A673 (cell line): ENCODE data around the gene FGFR3. TPM values are rescaled to one million over a fixed set of nuclear protein-coding genes. Genes with fewer than 3 reads are reported as not detected.

Experiments used
- BruUV-seq: library from RNA; stranded (reverse); fragments of 400-500 nt; replicated peaks from 2 replicates; lab custom pipeline; 2021; lab: Mats Ljungman, UMichigan
- CTCF ChIA-PET: fragments of 300-600 bp; sonication (Branson Sonifier 250); formaldehyde crosslinking; loops from one replicate; lab custom pipeline; 2022; ENCODE audit warnings: antibody characterized with exemption; lab: Charles Lee
- POLR2A ChIA-PET: fragments of 300-600 bp; sonication (Branson Sonifier 250); formaldehyde crosslinking; loops from one replicate; lab custom pipeline; 2022; ENCODE audit warnings: antibody characterized with exemption; ENCODE audit not compliant: low non-redundant PET; lab: Charles Lee
- DNase-seq: peaks from one replicate; pipeline ENCODE4 v3.0.0-alpha.2; 2015; ENCODE audit warnings: low spot score
- H3K27ac ChIP-seq: fragments of 200-600 bp; sonication (generic); 2 replicates; pipeline ENCODE4 v1.5.1; 2016; ENCODE audit warnings: mixed run types, low read depth, mild to moderate bottlenecking, mixed read lengths, antibody characterized with exemption, low read length; ENCODE audit not compliant: poor library complexity, severe bottlenecking
- H3K27me3 ChIP-seq: fragments of 200-600 bp; sonication (generic); replicated peaks from 2 replicates; pipeline ENCODE4 v1.6.1; 2017; ENCODE audit warnings: mixed run types, low read depth, mild to moderate bottlenecking, mixed read lengths, antibody characterized with exemption, low read length; ENCODE audit not compliant: insufficient read depth, poor library complexity
- H3K36me3 ChIP-seq: fragments of 200-600 bp; sonication (generic); 2 replicates; pipeline ENCODE4 v1.6.1; 2016; ENCODE audit warnings: mixed run types, mild to moderate bottlenecking, mixed read lengths, antibody characterized with exemption, low read length; ENCODE audit not compliant: insufficient read depth, poor library complexity, severe bottlenecking
- H3K4me1 ChIP-seq: fragments of 200-600 bp; sonication (generic); 2 replicates; pipeline ENCODE4 v1.6.1; 2017; ENCODE audit warnings: mixed run types, mild to moderate bottlenecking, mixed read lengths, antibody characterized with exemption, low read length; ENCODE audit not compliant: insufficient read depth, poor library complexity, severe bottlenecking
- H3K4me3 ChIP-seq: fragments of 200-600 bp; sonication (generic); 2 replicates; pipeline ENCODE4 v1.5.1; 2016; ENCODE audit warnings: low read depth, mixed run types, mild to moderate bottlenecking, mixed read lengths, low read length; ENCODE audit not compliant: poor library complexity, severe bottlenecking
- H3K9me3 ChIP-seq: fragments of 200-600 bp; sonication (generic); 2 replicates; pipeline ENCODE4 v1.6.1; 2016; ENCODE audit warnings: mixed run types, low read depth, mild to moderate bottlenecking, mixed read lengths, antibody characterized with exemption, low read length; ENCODE audit not compliant: poor library complexity, severe bottlenecking
- CTCF ChIP-seq: fragments of 300-800, 200-600 bp; sonication (generic); conservative IDR thresholded peaks from 2 replicates; pipeline ENCODE4 v1.5.1; 2017; ENCODE audit warnings: low read depth, mild to moderate bottlenecking, antibody characterized with exemption, low read length, moderate library complexity, mixed read lengths
- EZH2 ChIP-seq: fragments of 200-600 bp; sonication (generic); IDR thresholded peaks from 2 replicates; pipeline ENCODE4 v1.6.1; 2017; ENCODE audit warnings: borderline replicate concordance, low read depth, mild to moderate bottlenecking, mixed read lengths, antibody characterized with exemption, low read length; ENCODE audit not compliant: poor library complexity, severe bottlenecking
- intact Hi-C: fragments of 100-400 bp; cut with micrococcal nuclease; formaldehyde crosslinking; loops from one replicate; pipeline ENCODE4 v1.10.0; 2022; ENCODE audit not compliant: unreplicated experiment
- total RNA-seq: library from RNA; stranded (reverse); gene quantifications from 2 replicates; pipeline ENCODE4 v1.2.3, GENCODE V29; 2021

FGFR3 gene
- total RNA-seq, 1 experiment from 2014 or later: 5.5 TPM

- Histone ChIP-seq H3K4me1 (no peaks in the 10 kb centered on the region), H3K4me3 (no peak overlapping the region), H3K9me3 (no peaks in the 10 kb centered on the region), H3K36me3 (peaks cover 26% of the 10 kb centered on the region), H3K27me3 (no peaks in the 10 kb centered on the region), H3K27ac (no peak overlapping the region)
- ChIA-PET POLR2A (no interaction called here), CTCF (interaction anchor here (1.2 kb wide), 1 partner anchor 62 kb away, joined by 8 read pairs; no protein-coding TSS in a partner anchor)
- intact Hi-C loops: loop anchor here (1.0 to 5.0 kb wide), 2 partner anchors 64 to 87 kb away; no protein-coding TSS in a partner anchor
- no TSS peak for BruUV-seq
- no peak for DNase-seq
- TF ChIP-seq EZH2: no peak
- no peak for TF ChIP-seq CTCF
Measured at GRCh38 chr4:1810765-1811164, 17.7 kb downstream of the FGFR3 start.

DNA sequence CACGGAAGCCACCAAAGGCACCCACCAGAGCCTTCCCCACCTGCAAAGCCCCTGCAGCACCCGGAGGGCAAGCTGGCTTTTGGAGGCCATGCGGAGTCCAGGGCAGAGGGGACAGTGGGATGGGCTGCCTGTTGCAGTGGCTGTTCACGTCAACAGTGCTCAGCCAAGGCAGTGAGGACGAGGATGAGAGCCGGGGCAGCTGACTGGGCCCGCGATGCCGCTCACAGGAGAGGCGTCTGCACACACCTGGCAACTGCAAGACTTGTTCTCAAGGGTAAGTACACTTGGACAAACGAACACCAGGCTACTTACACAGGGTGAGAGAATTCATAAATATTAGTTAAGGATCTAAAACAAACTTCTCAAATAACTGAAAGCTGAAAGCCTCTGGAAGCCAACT, 19.6 kb downstream of the FGFR3 start:
- TF ChIP-seq CTCF: no peak
- TF ChIP-seq EZH2: no peak
- Histone ChIP-seq H3K4me1 (no peaks in the 10 kb centered on the region), H3K4me3 (no peak overlapping the region), H3K27me3 (no peaks in the 10 kb centered on the region), H3K9me3 (no peaks in the 10 kb centered on the region), H3K36me3 (peaks cover 42% of the 10 kb centered on the region), H3K27ac (no peak overlapping the region)
- intact Hi-C loops: loop anchor here (5.0 kb wide), 1 partner anchor 85 kb away; no protein-coding TSS in a partner anchor
- BruUV-seq: no TSS peak
- ChIA-PET CTCF (interaction anchor here (0.9 kb wide), 1 partner anchor 65 kb away, joined by 7 read pairs; no protein-coding TSS in a partner anchor), POLR2A (interaction anchor here (0.7 kb wide), 1 partner anchor 66 kb away, joined by 24 read pairs; no protein-coding TSS in a partner anchor)
- no peak for DNase-seq

DNA sequence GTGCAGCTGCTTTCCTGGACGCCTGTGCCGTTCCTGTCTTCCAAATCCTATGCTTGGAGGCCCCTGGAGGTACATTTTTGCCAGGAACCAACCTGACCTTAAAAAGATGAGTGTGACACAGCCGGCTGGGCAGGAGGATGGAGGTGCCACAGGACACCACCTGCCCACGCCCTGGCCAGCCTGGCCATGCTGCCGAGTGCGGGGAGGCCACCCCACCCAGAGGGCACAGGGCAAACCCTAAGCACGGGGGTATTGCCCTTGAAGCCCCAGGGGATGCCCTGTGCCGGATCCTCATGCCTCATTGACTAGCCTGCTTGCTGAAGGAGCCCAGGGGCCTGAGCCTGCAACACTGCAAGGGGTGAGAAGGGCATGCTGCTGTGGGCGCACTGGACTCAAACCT, 20.1 kb downstream of the FGFR3 start:
- CTCF ChIA-PET: interaction anchor here (0.8 kb wide), 1 partner anchor 46 kb away, joined by 8 read pairs; no protein-coding TSS in a partner anchor
- no peak overlapping the region for H3K4me3 ChIP-seq
- H3K27me3 ChIP-seq: no peaks in the 10 kb centered on the region
- POLR2A ChIA-PET: no interaction called here
- DNase-seq: no peak
- peaks cover 46% of the 10 kb centered on the region for H3K36me3 ChIP-seq
- intact Hi-C loops: loop anchor here (5.0 kb wide), 1 partner anchor 84 kb away; no protein-coding TSS in a partner anchor
- no TSS peak for BruUV-seq
- H3K4me1 ChIP-seq: no peaks in the 10 kb centered on the region
- no peaks in the 10 kb centered on the region for H3K9me3 ChIP-seq
- TF ChIP-seq EZH2: no peak
- no peak for TF ChIP-seq CTCF
- H3K27ac ChIP-seq: no peak overlapping the region
